Uterus (tissue), 4 donors: Measurements from ENCODE around the gene OTOS. TPM values are rescaled to one million over a fixed set of nuclear protein-coding genes. Genes with fewer than 3 reads are reported as not detected.

ENCODE experiments used
- DNase-seq, 2 donors: peaks; one replicate each; pipeline ENCODE4 v3.0.0-alpha.2; 2019 to 2020
- H3K27ac ChIP-seq, 2 donors: fragments of 200-600 bp; sonication (generic); 1 replicate in 1 of 2; 2 replicates in 1 of 2; pipeline ENCODE4 v1.5.1; 2016 to 2018
- H3K27me3 ChIP-seq, 2 donors: fragments of 200-600 bp; sonication (generic); one replicate each; pipeline ENCODE4 v1.5.1; 2018 to 2019; ENCODE audit warnings: control low read depth in 1 of 2
- H3K36me3 ChIP-seq, 2 donors: fragments of 200-600 bp; sonication (generic); one replicate each; pipeline ENCODE4 v1.5.1; 2019; ENCODE audit warnings: control low read depth in 1 of 2
- H3K4me1 ChIP-seq, 2 donors: fragments of 200-600 bp; sonication (generic); one replicate each; pipeline ENCODE4 v1.5.1; 2018 to 2019; ENCODE audit warnings: control low read depth in 1 of 2
- H3K4me3 ChIP-seq, 2 donors: fragments of 200-600 bp; sonication (generic); 1 replicate in 1 of 2; 2 replicates in 1 of 2; pipeline ENCODE4 v1.5.1; 2018 to 2019; ENCODE audit warnings: mild to moderate bottlenecking in 1 of 2
- H3K9me3 ChIP-seq, 2 donors: fragments of 200-600 bp; sonication (generic); one replicate each; pipeline ENCODE4 v1.5.1; 2019; ENCODE audit warnings: control low read depth in 1 of 2
- CTCF ChIP-seq, 4 experiments: fragments of 200-600 bp in 2 of 4; fragments of 450-650 bp in 2 of 4; sonication (generic) in 2 of 4; IDR thresholded peaks; one replicate each; pipeline ENCODE4 v1.5.1; 2016 to 2019; ENCODE audit warnings: antibody characterized with exemption in 4 of 4, mild to moderate bottlenecking in 2 of 4, moderate library complexity in 1 of 4
- POLR2A ChIP-seq, 2 donors: fragments of 450-650 bp; IDR thresholded peaks; one replicate each; pipeline ENCODE4 v1.6.1; 2016; ENCODE audit warnings: antibody characterized with exemption in 2 of 2, mild to moderate bottlenecking in 1 of 2, moderate library complexity in 1 of 2
- intact Hi-C: fragments of 100-400 bp; cut with DNase I; formaldehyde crosslinking; loops from one replicate; pipeline ENCODE4 v1.15.1; 2023; ENCODE audit warnings: low total_unique reads
- total RNA-seq, 4 donors: library from RNA; depleted of rRNA in 3 of 4; stranded (reverse); fragments of >200 nt in 3 of 4; gene quantifications; one replicate each; pipeline versions ENCODE4 v1.1.0 to v1.2.4, GENCODE V29; 2014 to 2023
- donor health status: DM: yes; HTN: yes; CAD: no.

The OTOS gene
- total RNA-seq, 4 donors from 2014 or later = not detected

DNA sequence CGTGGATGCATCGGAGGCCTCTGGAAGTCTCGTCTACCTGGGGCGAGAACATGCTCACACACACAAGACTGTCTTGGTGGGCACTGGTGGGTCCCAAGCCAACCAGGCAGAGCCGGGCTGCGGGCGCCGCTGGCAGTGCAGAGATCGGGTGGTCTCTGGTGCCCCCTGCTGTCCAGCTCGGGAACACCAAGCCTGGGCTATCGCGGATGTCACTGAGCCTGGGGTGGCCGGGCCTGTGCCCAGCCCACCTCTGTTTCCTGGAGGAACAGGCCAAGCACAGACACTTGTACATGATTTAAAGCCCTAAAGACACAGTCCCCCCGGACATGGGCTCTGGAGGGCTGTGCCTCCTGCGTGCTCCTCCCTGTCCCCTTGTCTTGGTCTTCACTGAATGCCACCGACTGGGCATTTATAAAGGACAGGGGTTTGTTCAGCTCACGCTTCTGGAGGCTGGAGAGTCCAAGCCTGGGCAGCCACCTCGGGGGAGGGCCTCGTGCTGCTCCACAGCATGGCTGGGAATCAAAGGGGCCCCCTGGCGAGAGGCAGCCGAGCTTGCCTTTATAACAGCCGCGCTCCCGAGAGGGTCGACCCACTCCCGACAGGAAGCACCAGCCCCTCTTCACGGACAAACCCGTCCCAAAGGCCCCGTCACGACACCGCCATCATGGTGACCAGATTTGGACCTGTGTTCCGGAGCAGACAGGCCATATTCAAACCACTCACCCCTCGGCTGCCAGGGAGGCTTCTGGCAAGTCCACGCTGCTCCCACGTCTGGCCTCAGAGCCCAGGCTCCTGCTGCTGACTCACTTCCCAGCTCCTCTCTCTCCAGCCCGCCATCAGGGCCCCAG, 3.6 kb upstream of the OTOS start:
- intact Hi-C loops = loop anchor here (10.0 kb wide), 2 partner anchors 79 to 1109 kb away; no protein-coding TSS in a partner anchor
- Histone ChIP-seq H3K9me3 (no peaks in the 10 kb centered on the region), H3K27me3 (no peaks in the 10 kb centered on the region), H3K27ac (no peak overlapping the region), H3K4me3 (no peak overlapping the region), H3K4me1 (peaks cover 0 to 4% of the 10 kb centered on the region in 2 donors), H3K36me3 (no peaks in the 10 kb centered on the region)
- TF ChIP-seq POLR2A (IDR thresholded peaks at IDR 0.05) = no peak
- TF ChIP-seq CTCF (IDR thresholded peaks at IDR 0.05) = peak; percentile 88 to 97 (median 92)
- DNase-seq = peak; percentile 54 to 73

- Histone ChIP-seq H3K4me3 (no peak overlapping the region), H3K9me3 (no peaks in the 10 kb centered on the region), H3K4me1 (peaks cover 0 to 4% of the 10 kb centered on the region in 2 donors), H3K27me3 (no peaks in the 10 kb centered on the region), H3K36me3 (no peaks in the 10 kb centered on the region), H3K27ac (no peak overlapping the region)
- intact Hi-C loops = loop anchor here (10.0 kb wide), 2 partner anchors 78 to 1108 kb away; no protein-coding TSS in a partner anchor
- no peak for DNase-seq
- TF ChIP-seq POLR2A (IDR thresholded peaks at IDR 0.05) (no peak), CTCF (IDR thresholded peaks at IDR 0.05) (no peak)
These were observed 2.8 kb upstream of the OTOS start for GRCh38 chr2:240143276-240143675.

DNA sequence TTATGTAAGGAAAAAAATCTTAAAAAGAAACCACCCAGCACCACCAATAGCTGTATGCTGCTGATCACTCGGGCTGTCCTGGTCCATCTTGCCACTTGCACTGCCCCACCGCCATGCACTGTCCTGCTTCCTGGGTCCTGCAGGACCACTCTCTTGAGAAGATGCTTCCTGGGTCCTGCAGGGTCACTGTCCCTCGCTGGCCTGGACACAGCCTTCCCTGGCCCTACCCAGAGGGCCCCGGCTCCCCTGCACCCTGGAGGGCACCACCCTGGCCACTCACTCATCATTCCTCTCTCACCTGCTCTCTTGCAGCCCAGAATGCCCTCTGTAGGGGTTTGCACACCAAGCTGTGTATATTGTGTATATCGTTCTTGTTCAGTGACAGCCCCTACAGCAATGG, 2.4 kb upstream of the OTOS start:
- intact Hi-C loops = loop anchor here (10.0 kb wide), 2 partner anchors 78 to 1108 kb away; no protein-coding TSS in a partner anchor
- H3K27ac ChIP-seq = no peak overlapping the region
- DNase-seq = no peak

DNA sequence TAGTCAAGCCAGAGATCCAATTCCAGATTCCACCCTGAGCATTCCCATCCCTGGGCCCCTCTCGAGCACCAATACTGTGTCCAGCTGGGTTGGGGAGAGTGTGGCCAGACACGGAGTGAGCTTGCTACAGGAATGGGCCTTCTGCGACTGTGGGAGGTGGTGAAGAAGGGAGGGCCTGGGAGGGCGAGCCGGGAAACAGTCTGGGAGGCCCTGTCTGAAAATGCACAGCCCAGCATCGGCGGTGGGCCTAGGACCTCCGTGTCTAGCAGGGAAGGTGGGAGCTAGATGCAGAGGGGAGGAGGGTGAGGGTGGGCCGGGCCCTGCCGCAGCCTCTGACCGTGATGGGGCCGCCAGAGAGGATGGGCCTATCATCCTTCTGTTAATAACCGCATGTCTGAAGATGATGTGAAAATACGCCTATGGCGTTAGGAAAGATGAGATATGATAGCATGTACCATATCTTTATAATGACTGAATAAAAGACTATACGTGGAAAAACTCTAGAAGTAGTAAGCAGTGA, 1.9 kb upstream of the OTOS start:
- Histone ChIP-seq H3K4me3 (no peak overlapping the region), H3K27ac (no peak overlapping the region), H3K36me3 (no peaks in the 10 kb centered on the region), H3K9me3 (no peaks in the 10 kb centered on the region), H3K4me1 (peaks cover 0 to 4% of the 10 kb centered on the region in 2 donors), H3K27me3 (no peaks in the 10 kb centered on the region)
- intact Hi-C loops = loop anchor here (10.0 kb wide), 2 partner anchors 78 to 1108 kb away; no protein-coding TSS in a partner anchor
- DNase-seq = no peak
- TF ChIP-seq POLR2A (IDR thresholded peaks at IDR 0.05) (no peak), CTCF (IDR thresholded peaks at IDR 0.05) (no peak)

More for the DNA sequence above, 2.4 kb upstream of the OTOS start:
- H3K9me3 ChIP-seq = no peaks in the 10 kb centered on the region
- H3K4me3 ChIP-seq = no peak overlapping the region
- no peaks in the 10 kb centered on the region for H3K27me3 ChIP-seq
- no peaks in the 10 kb centered on the region for H3K36me3 ChIP-seq
- H3K4me1 ChIP-seq = peaks cover 0 to 4% of the 10 kb centered on the region in 2 donors
- no peak for TF ChIP-seq POLR2A (IDR thresholded peaks at IDR 0.05)
- TF ChIP-seq CTCF (IDR thresholded peaks at IDR 0.05) = no peak

DNA sequence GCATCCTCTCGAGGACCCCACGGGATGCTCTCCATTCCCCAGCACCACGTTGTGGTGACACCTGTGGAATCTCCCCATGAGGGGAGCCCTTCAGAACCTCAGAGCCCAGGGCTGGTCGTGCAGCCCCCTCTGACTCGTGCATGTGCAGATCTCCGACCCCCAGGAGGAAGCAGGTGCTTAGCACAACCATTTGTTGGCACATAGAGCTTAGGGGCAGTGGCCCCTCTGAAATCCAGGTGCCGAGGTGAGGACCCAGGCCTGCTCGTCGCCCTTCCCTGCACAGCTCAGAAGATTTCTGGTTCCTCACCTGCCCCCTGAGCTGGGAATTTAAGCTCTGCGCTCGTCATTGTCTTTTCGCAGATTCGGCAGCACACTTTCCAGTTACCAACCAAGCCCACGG, 1.3 kb upstream of the OTOS start:
- DNase-seq = no peak
- Histone ChIP-seq H3K9me3 (no peaks in the 10 kb centered on the region), H3K4me3 (no peak overlapping the region), H3K27ac (no peak overlapping the region), H3K4me1 (peaks cover 0 to 4% of the 10 kb centered on the region in 2 donors), H3K36me3 (no peaks in the 10 kb centered on the region), H3K27me3 (no peaks in the 10 kb centered on the region)
- TF ChIP-seq POLR2A (IDR thresholded peaks at IDR 0.05) = no peak
- intact Hi-C loops = loop anchor here (10.0 kb wide), 2 partner anchors 77 to 1107 kb away; no protein-coding TSS in a partner anchor
